ENCODE results near the gene VRK3.
A peak's percentile ranks its signal among the peaks of the same experiment; 100 is the strongest.

Gene VRK3

DNA sequence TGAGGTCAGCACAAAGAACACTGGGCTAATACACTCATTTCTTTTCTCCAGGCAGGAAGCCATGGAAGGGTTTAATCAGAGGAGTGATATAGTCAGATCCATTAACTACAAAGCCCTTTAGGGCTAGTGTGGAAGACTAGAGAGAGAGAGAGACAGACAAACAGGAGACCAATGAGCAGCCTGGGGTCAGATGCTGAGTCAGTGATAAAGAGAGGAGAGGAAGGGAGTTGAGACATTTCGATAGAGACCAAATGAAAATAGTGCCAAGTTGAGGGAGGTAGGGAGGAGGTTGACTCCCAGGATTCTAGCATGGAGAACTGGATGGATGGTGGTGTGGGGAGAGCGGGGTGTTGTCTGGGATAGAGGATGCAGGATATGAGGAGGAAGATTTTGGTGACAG, 18.8 kb upstream of the VRK3 start:
- Mint-ChIP-seq H3K4me1 (peaks cover 3% of the 10 kb centered on the region), H3K27ac (peak overlapping the region; percentile 73), H3K27me3 (no peaks in the 10 kb centered on the region), H3K9me3 (peaks cover 6% of the 10 kb centered on the region), H3K4me3 (no peak overlapping the region), H3K36me3 (peaks cover 51% of the 10 kb centered on the region)

DNA sequence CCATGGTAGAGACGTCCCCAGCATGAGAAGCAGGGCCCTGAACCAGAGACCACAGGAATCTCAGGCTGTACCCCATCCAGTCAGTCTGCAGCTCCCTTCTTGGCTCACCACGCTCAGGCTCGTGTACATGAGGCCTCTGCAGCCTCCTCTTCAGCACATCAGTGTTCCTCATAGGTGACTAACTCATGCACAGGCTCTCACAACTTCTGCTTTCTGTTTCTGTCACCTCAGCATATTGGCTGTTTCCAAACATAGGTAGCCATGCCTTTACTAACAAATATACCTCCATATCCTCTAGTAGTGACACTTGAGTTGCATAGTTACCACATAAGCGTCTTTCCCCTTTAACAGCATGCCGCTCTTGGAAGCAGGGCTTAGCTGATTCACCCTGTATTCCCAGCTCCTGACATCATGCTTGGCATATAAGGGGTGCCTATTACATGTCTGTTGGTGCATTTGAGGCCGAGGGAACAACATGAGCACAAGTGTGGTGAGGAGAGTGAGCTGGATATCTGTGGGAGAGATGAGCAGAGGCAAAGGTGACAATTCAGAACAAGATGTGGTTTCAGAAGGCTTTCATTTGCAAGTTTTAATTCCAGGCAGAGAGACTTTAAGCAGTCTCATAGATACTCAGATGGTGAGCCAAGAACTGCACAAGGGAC, 17.3 kb upstream of the VRK3 start:
- no peaks in the 10 kb centered on the region for H3K27me3 Mint-ChIP-seq
- no peaks in the 10 kb centered on the region for H3K4me1 Mint-ChIP-seq
- peaks cover 51% of the 10 kb centered on the region for H3K36me3 Mint-ChIP-seq
- H3K27ac Mint-ChIP-seq: no peak overlapping the region
- H3K9me3 Mint-ChIP-seq: peaks cover 6% of the 10 kb centered on the region
- H3K4me3 Mint-ChIP-seq: no peak overlapping the region

DNA sequence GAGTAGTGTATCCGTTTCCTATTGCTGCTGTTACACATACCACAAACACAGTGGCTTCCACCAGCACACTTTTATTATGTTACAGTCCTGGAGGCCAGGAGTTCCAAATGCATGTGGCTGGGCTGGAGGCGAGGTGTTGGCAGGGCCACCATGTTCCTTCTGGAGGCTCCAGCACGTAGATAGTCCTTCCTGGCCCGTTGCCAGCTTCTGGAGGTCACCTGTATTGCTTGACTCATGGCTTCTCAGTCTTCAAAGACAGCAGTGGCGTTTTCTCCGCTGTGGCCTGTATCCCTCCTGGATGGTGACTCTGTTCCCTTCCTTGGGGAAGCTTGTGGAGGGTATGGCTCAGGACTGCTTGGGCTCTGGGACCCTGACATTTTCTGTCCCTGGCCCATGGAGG, 15.8 kb upstream of the VRK3 start:
- Mint-ChIP-seq H3K4me3 (no peak overlapping the region), H3K27me3 (no peaks in the 10 kb centered on the region), H3K4me1 (no peaks in the 10 kb centered on the region), H3K27ac (no peak overlapping the region), H3K9me3 (peaks cover 6% of the 10 kb centered on the region), H3K36me3 (peaks cover 47% of the 10 kb centered on the region)

DNA sequence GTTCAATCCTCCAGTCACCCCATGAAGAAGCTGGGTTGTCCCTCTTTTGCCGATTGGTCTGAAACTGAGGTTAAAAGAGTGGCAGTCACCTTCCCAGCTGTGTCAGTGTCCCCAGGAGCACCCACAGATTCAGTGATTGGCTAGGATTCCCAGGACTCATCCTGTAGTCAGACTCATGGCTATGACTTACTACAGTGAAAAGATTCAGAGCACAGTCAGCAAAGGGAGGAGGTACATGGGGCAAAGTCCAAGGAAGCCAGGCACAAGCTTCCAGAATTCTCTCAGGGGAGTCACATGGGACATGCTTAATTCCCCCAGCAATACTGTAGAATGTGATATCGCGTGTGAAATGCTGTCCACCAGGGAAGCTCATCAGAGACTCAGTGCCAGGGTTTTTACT, 14.8 kb upstream of the VRK3 start:
- Mint-ChIP-seq H3K27ac (no peak overlapping the region), H3K9me3 (peaks cover 6% of the 10 kb centered on the region), H3K27me3 (no peaks in the 10 kb centered on the region), H3K4me3 (no peak overlapping the region), H3K4me1 (no peaks in the 10 kb centered on the region), H3K36me3 (peaks cover 38% of the 10 kb centered on the region)

DNA sequence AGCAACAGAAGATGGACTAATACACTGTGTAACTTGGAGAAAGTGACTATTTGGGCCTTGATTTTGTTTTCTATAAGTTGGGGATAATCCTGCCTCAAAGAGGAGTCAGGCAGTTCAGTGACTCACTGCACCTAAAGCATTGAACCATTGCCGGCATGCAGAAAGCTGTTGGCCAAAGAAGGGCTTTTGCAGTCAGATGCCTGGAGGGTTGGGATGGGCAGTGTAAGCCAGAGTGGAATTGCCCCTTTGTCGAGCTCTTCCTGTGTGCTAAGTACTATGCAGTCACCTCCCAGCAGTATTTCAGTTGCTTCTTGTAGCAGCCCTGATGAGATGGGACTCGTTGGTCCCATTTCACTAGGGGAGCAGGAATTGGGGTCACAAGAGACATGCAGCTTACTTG, 11.7 kb upstream of the VRK3 start:
- Mint-ChIP-seq H3K27ac (no peak overlapping the region), H3K4me1 (peaks cover 12% of the 10 kb centered on the region), H3K9me3 (no peaks in the 10 kb centered on the region), H3K36me3 (peaks cover 32% of the 10 kb centered on the region), H3K27me3 (no peaks in the 10 kb centered on the region), H3K4me3 (no peak overlapping the region)

DNA sequence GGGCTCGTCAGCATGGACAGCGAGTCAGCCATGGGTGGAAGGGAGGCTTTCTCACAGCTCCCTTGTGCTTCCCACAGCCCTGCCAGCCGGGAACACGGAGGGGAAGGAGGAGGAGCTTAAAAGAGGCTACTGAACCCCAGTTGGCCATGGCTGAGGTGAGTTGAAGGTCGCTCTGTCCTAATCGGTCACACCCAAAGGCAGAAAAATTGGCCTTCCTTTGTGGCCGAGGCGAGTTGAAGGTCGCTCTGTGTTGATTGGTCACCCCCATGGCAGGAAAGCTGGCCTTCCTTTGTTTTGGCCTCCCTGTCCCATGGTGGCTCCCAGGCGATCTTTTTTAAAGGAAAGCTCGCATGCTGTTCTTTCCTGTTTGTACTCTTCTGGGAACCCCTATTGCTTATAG, 5.8 kb upstream of the VRK3 start:
- Mint-ChIP-seq H3K27ac (no peak overlapping the region), H3K36me3 (peaks cover 29% of the 10 kb centered on the region), H3K4me3 (no peak overlapping the region), H3K27me3 (no peaks in the 10 kb centered on the region), H3K9me3 (no peaks in the 10 kb centered on the region), H3K4me1 (peaks cover 28% of the 10 kb centered on the region)

DNA sequence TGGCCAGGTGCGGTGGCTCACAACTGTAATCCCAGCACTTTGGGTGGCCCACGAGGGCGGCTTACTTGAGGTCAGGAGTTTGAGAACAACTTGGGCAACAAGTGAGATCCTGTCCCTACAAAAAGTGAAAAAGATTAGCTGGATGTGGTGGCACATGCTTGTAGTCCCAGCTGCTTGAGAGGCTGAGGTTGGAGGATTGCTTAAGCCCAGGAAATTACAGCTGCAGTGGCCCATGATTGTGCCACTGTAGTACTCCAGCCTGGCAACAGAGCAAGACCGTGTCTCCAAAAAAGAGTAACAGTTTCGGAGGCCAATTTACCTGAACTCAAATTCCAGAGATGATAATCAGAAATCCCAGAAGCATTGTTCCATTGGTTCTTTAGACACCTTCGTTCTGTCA, 5.1 kb upstream of the VRK3 start:
- no peaks in the 10 kb centered on the region for H3K9me3 Mint-ChIP-seq
- peaks cover 30% of the 10 kb centered on the region for H3K36me3 Mint-ChIP-seq

DNA sequence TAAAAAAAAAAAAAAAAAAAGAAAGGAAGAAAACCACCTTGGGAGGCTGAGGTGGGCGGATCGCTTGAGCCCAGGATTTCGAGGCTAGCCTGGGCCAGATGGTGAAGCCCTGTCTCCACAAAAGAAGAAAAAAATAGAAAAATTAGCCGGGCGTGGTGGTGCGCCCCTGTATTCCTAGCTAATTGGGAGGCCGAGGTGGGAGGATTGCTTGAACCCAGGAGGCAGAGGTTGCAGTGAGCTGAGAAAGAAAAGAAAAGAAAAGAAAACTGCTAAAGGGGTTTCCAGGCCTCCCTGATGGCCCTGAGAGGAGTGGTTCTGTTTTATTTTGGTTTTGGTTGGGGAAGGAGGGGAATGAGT, 1.4 kb upstream of the VRK3 start:
- Mint-ChIP-seq H3K9me3 (no peaks in the 10 kb centered on the region), H3K36me3 (peaks cover 8% of the 10 kb centered on the region), H3K4me1 (peaks cover 50% of the 10 kb centered on the region), H3K27ac (no peak overlapping the region), H3K27me3 (no peaks in the 10 kb centered on the region), H3K4me3 (peak overlapping the region; percentile 96)

More for the DNA sequence above, 5.1 kb upstream of the VRK3 start:
- no peak overlapping the region for H3K27ac Mint-ChIP-seq
- no peak overlapping the region for H3K4me3 Mint-ChIP-seq
- H3K4me1 Mint-ChIP-seq: peaks cover 33% of the 10 kb centered on the region
- no peaks in the 10 kb centered on the region for H3K27me3 Mint-ChIP-seq

DNA sequence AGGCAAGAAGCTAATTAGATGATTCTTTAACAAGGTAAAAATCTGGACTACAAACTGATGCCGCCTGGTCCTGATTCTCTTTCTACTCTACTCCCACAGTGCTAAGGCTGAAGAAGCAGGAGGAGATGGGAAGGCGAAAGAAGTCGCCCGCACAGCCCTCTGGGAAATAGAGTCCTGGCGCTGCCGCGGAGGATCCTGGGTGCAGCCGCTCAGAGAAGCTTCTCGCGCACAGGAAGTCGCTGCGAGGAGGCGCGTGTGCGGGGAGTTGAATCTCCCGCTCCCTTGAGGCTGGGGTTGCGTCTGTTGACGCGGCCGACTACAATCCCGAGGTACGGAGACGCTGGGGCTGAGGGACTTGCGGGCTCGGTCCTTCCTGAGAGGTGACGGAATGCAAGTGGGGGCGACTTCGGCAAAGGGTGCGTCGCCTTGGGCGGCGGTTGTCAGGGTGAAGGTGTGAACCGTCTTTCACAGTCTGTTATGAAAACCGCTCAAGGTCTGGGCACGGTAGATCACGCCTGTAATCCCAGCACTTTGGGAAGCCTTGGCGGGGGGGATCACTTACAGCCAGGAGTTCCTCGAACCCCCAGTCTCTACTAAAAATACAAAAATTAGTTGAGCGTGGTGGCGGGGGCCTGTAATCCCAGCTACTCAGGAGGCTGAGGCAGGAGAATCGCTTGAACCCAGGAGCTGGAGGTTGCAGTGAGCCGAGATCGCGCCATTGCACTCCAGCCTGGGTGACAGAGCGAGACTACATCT, 800 bp upstream of the VRK3 start, which contains the start of gene ZNF473:
TSS of gene ZNF473 (plus strand) at position 212 of the 756 bp plus-strand sequence. CDS start 5,078 bp downstream, outside the sequence.
- no peaks in the 10 kb centered on the region for H3K27me3 Mint-ChIP-seq
- peaks cover 6% of the 10 kb centered on the region for H3K36me3 Mint-ChIP-seq
- peaks cover 51% of the 10 kb centered on the region for H3K4me1 Mint-ChIP-seq
- peak within 1 kb of the TSS; percentile 99 for H3K27ac Mint-ChIP-seq
- peak within 1 kb of the TSS; percentile 96 for H3K4me3 Mint-ChIP-seq
- H3K9me3 Mint-ChIP-seq: no peaks in the 10 kb centered on the region

DNA sequence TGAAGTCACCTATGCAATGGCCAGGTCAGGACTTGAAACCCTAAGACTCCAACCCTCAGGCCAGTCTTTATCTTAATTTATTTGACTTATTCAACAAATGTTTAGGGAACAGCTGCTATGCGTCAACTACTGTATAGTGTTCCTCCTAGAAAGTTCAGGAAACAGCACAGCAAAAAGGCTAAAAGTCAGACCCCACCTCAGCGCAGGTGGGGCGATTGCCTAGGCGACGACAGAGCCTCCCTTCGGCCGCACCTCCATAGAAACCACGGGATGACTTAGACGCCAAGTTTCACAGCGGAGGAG, 502 bp downstream of the VRK3 start:
- Mint-ChIP-seq H3K36me3 (peaks cover 6% of the 10 kb centered on the region), H3K9me3 (no peaks in the 10 kb centered on the region), H3K27ac (peak overlapping the region; percentile 99), H3K27me3 (no peaks in the 10 kb centered on the region), H3K4me3 (peak overlapping the region; percentile 96), H3K4me1 (peaks cover 56% of the 10 kb centered on the region)

DNA sequence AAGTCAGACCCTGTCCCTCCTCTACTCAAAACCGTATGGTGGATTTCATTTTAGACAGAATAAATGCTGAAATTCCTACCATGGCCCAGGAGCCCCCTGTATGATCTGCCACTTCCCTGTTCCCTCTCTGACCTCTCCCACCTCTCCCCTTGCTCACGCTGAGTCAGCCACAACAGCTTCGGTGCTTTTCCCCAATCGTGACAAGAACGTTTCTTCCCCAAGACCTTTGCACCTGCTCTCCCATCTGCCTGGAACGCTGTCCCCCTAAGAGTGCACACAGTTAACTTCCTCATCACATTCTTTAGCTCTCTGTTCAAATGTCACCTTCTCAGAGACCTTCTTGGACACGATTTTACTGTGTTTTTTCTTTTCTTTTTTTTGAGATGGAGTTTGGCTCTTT, 2.3 kb downstream of the VRK3 start:
- H3K4me1 Mint-ChIP-seq: peaks cover 56% of the 10 kb centered on the region
- no peak overlapping the region for H3K4me3 Mint-ChIP-seq
- no peaks in the 10 kb centered on the region for H3K9me3 Mint-ChIP-seq
- no peak overlapping the region for H3K27ac Mint-ChIP-seq
- H3K36me3 Mint-ChIP-seq: peaks cover 6% of the 10 kb centered on the region
- no peaks in the 10 kb centered on the region for H3K27me3 Mint-ChIP-seq

DNA sequence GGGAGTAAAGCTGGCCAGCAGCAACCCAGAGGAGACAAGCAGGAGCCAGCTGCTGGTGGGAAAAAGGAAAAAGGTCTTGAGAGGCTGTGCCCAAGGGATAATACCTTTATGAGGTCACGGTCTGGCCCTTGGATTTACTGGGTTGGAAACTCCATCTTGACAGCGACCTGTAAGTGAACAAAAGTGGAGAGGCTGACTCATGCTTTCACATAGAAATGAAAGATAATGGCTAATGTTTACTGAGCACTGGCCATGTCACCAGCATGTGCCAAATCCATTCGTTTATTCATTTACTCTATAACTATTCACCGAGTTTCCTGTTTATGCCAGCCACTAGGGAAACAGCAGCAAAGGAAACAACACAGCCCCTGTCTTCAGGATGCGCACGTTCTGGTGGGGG, 4.7 kb downstream of the VRK3 start:
- Mint-ChIP-seq H3K27me3 (no peaks in the 10 kb centered on the region), H3K36me3 (peaks cover 8% of the 10 kb centered on the region), H3K4me1 (peaks cover 36% of the 10 kb centered on the region), H3K9me3 (no peaks in the 10 kb centered on the region), H3K27ac (no peak overlapping the region), H3K4me3 (no peak overlapping the region)

DNA sequence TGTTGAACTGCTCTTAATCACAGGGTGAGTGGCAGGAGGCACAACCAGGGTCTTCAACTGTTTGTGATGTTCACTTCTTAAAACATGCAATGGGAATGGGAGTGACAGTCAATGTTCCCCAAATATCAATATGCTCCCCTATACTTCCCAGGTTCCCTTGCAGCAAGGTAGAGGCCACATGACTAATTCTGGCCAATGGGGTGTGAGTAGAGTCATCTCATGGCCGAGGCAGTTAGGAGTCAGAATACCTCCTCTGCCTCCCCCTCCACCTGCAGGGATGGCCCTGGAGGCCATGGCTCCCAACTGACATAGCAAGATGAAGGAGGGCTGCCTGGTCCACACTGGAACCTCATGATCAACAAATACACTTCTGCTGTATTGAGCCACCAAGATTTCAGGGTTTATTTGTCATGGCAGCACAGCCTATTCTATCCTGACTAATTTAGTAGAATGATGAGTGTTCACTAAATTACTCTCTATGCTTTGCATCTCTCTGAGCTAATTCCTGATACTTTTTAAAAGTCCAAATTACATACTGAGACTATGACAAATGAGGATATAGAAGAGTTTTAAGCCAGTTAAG, 8.9 kb downstream of the VRK3 start:
- H3K4me3 Mint-ChIP-seq: no peak overlapping the region
- no peaks in the 10 kb centered on the region for H3K9me3 Mint-ChIP-seq
- H3K27me3 Mint-ChIP-seq: no peaks in the 10 kb centered on the region
- H3K27ac Mint-ChIP-seq: no peak overlapping the region
- peaks cover 8% of the 10 kb centered on the region for H3K4me1 Mint-ChIP-seq
- peaks cover 19% of the 10 kb centered on the region for H3K36me3 Mint-ChIP-seq

DNA sequence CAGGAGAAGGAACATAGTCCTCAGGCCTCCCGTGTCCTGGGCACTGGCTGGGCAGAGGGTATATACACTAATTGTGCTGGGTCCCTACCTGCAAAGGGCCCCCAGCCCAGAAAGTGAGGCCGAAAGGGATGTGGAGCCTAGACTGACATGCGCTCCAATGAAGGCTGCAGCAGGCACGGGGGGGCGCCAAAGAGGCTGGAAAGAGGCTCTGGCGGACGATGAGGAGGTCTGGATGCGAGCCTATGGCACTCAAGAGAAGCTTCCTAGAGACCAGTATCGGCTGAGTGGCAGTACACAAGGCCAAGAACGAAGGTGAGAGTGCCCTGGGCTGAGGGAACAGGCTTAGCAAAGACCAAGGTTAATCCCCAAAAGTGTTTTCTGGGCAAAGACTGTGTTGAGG, 16.6 kb downstream of the VRK3 start:
- no peak overlapping the region for H3K4me3 Mint-ChIP-seq
- H3K36me3 Mint-ChIP-seq: peaks cover 5% of the 10 kb centered on the region
- H3K4me1 Mint-ChIP-seq: peaks cover 10% of the 10 kb centered on the region
- H3K27me3 Mint-ChIP-seq: no peaks in the 10 kb centered on the region
- no peaks in the 10 kb centered on the region for H3K9me3 Mint-ChIP-seq
- H3K27ac Mint-ChIP-seq: no peak overlapping the region

DNA sequence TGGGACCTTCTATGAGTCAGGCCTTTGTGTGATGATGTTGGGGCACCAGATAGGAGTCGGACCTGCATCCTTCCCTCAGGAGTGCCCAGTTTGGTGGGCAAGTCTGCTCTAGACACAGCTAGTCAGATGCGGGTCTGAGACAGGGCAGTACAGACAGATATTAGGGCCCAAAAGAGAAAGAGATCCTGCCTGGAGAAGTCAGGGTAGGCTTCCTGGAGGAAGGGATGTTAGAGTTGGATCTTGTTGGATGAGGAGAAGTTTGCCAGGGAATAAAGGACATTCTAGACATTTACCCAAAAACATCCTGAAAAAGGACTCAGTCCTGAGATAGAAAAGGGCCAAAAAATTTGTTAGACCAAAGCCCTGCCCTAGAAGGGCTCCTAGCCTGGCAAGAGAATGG, 17.2 kb downstream of the VRK3 start:
- Mint-ChIP-seq H3K4me1 (peaks cover 10% of the 10 kb centered on the region), H3K27me3 (no peaks in the 10 kb centered on the region), H3K36me3 (peaks cover 2% of the 10 kb centered on the region), H3K4me3 (no peak overlapping the region), H3K9me3 (no peaks in the 10 kb centered on the region), H3K27ac (no peak overlapping the region)

DNA sequence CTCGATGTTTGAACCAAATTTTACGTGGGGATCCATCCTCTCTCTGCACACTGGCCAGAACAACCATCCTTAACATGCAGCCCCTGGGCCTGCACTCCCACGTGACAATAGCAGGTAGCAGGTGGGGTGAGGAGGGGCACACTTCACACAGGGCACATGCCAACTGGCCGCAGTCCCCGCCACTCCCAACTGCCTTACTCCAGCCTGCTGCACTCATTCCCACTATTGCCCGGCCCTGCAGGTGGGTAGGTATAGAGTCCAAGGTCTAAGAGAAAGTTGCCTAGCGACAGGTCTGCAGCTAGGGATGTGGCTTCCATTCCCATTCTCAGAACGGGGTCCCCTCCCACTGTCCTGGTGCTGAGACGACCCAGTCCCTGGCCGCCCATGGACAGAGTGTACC, 18.0 kb downstream of the VRK3 start:
- no peaks in the 10 kb centered on the region for H3K27me3 Mint-ChIP-seq
- no peak overlapping the region for H3K4me3 Mint-ChIP-seq
- peaks cover 2% of the 10 kb centered on the region for H3K36me3 Mint-ChIP-seq
- no peak overlapping the region for H3K27ac Mint-ChIP-seq
- H3K9me3 Mint-ChIP-seq: no peaks in the 10 kb centered on the region
- H3K4me1 Mint-ChIP-seq: peaks cover 11% of the 10 kb centered on the region

All from activated naive CD4-positive, alpha-beta T cell treated with anti-CD3 and anti-CD28 coated beads, Interleukin-2, amount 50 U/mL, for 24 hours (primary cell).